Endodermal cell (in vitro differentiated cells): ENCODE data around the gene UBB. TPM values are rescaled to one million over a fixed set of nuclear protein-coding genes. Genes with fewer than 3 reads are reported as not detected.

Source experiments
- DNase-seq: peaks from one replicate; pipeline ENCODE4 v3.0.0-alpha.2; 2017
- H3K27ac ChIP-seq: 2 replicates; pipeline ENCODE4 v1.5.1; 2013; ENCODE audit warnings: mild to moderate bottlenecking, low read depth, low read length, moderate library complexity
- H3K27me3 ChIP-seq: 2 replicates; pipeline ENCODE4 v1.6.1; 2013; ENCODE audit warnings: mild to moderate bottlenecking, low read length, moderate library complexity; ENCODE audit not compliant: insufficient read depth, control insufficient read depth, poor library complexity, severe bottlenecking
- H3K36me3 ChIP-seq: 2 replicates; pipeline ENCODE4 v1.7.0; 2013; ENCODE audit warnings: mild to moderate bottlenecking, low read length, moderate library complexity; ENCODE audit not compliant: control insufficient read depth, insufficient read depth
- H3K4me1 ChIP-seq: one replicate; pipeline ENCODE4 v1.7.0; 2013; ENCODE audit warnings: low read length; ENCODE audit not compliant: control insufficient read depth, insufficient read depth
- H3K4me3 ChIP-seq: 2 replicates; pipeline ENCODE4 v1.5.1; 2013; ENCODE audit warnings: mild to moderate bottlenecking, low read length, moderate library complexity
- H3K9ac ChIP-seq: 2 replicates; pipeline ENCODE4 v1.6.1; 2013; ENCODE audit warnings: mild to moderate bottlenecking, low read length, moderate library complexity; ENCODE audit not compliant: poor library complexity, severe bottlenecking; ENCODE audit errors: extremely low read depth
- H3K9me3 ChIP-seq: 2 replicates; pipeline ENCODE4 v1.6.1; 2013; ENCODE audit warnings: mild to moderate bottlenecking, low read length, moderate library complexity; ENCODE audit not compliant: control insufficient read depth
- H3K27ac Mint-ChIP-seq: 2 replicates; pipeline ENCODE4 v1.8.0; 2020; ENCODE audit warnings: mixed read lengths
- H3K27me3 Mint-ChIP-seq: 2 replicates; pipeline ENCODE4 v1.8.0; 2021; ENCODE audit warnings: mild to moderate bottlenecking, mixed read lengths; ENCODE audit not compliant: insufficient read depth
- H3K36me3 Mint-ChIP-seq: 2 replicates; pipeline ENCODE4 v1.8.0; 2020; ENCODE audit warnings: low read depth, mixed read lengths
- H3K4me1 Mint-ChIP-seq: 2 replicates; pipeline ENCODE4 v1.8.0; 2020; ENCODE audit warnings: mixed read lengths
- H3K4me3 Mint-ChIP-seq: 2 replicates; pipeline ENCODE4 v1.8.0; 2020; ENCODE audit warnings: mild to moderate bottlenecking, moderate library complexity, mixed read lengths
- H3K9me3 Mint-ChIP-seq: 2 replicates; pipeline ENCODE4 v1.8.0; 2020; ENCODE audit warnings: mild to moderate bottlenecking, mixed read lengths
- WGBS, 2 experiments: methylation state at CpG; one replicate each; pipeline versions ENCODE4 v1.1.5 to v1.1.7; 2013; ENCODE audit warnings: missing lambda C conversion rate in 2 of 2, mixed read lengths in 1 of 2; ENCODE audit not compliant: insufficient coverage in 1 of 2, insufficient read length in 1 of 2; 5-methylcytosine and 5-hydroxymethylcytosine counted together
- total RNA-seq, 2 donors: library from RNA; stranded (reverse); fragmentation: NEBNext Ultra II Directional in 1 of 2; extraction: Animal tissue kit (Norgen Biotek cat#: 25700) in 1 of 2; gene quantifications; 2 replicates in 1 of 2; 3 replicates in 1 of 2; pipeline ENCODE4 v1.2.1, GENCODE V29; 2021
- TF ChIP-seq, protein P1 (sequence below): fragments of 200-600 bp; sonication (generic); conservative IDR thresholded peaks from 2 replicates; pipeline ENCODE4 v1.5.0; 2021; ENCODE audit warnings: antibody characterized with exemption, mild to moderate bottlenecking

The UBB gene
- total RNA-seq, 2 donors from 2014 or later, result 1,658 to 1,721 TPM

DNA sequence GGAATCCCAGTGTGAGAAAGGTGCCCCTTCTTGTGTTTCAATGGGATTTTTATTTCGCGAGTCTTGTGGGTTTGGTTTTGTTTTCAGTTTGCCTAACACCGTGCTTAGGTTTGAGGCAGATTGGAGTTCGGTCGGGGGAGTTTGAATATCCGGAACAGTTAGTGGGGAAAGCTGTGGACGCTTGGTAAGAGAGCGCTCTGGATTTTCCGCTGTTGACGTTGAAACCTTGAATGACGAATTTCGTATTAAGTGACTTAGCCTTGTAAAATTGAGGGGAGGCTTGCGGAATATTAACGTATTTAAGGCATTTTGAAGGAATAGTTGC lies 567 bp downstream of the UBB start:
- Histone ChIP-seq H3K36me3 (peaks cover 25% of the 10 kb centered on the region), H3K4me1 (no peaks in the 10 kb centered on the region), H3K9me3 (no peaks in the 10 kb centered on the region), H3K4me3 (peak overlapping the region; percentile 93), H3K9ac (peak overlapping the region; percentile 97), H3K27me3 (no peaks in the 10 kb centered on the region), H3K27ac (peak overlapping the region; percentile 100)
- peaks cover 17% of the 10 kb centered on the region for H3K4me1 Mint-ChIP-seq
- TF ChIP-seq, protein P1, sequence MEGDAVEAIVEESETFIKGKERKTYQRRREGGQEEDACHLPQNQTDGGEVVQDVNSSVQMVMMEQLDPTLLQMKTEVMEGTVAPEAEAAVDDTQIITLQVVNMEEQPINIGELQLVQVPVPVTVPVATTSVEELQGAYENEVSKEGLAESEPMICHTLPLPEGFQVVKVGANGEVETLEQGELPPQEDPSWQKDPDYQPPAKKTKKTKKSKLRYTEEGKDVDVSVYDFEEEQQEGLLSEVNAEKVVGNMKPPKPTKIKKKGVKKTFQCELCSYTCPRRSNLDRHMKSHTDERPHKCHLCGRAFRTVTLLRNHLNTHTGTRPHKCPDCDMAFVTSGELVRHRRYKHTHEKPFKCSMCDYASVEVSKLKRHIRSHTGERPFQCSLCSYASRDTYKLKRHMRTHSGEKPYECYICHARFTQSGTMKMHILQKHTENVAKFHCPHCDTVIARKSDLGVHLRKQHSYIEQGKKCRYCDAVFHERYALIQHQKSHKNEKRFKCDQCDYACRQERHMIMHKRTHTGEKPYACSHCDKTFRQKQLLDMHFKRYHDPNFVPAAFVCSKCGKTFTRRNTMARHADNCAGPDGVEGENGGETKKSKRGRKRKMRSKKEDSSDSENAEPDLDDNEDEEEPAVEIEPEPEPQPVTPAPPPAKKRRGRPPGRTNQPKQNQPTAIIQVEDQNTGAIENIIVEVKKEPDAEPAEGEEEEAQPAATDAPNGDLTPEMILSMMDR, result no peak
- WGBS, 2 experiments, result 3 to 10% methylated on average over 12 to 14 of the region's 14 CpGs
- peak overlapping the region; percentile 85 for H3K4me3 Mint-ChIP-seq
- H3K36me3 Mint-ChIP-seq, result peaks cover 27% of the 10 kb centered on the region
- peak overlapping the region; percentile 100 for H3K27ac Mint-ChIP-seq
- DNase-seq, result no peak
- H3K27me3 Mint-ChIP-seq, result no peaks in the 10 kb centered on the region
- H3K9me3 Mint-ChIP-seq, result no peaks in the 10 kb centered on the region

- no peaks in the 10 kb centered on the region for H3K9me3 ChIP-seq
- Mint-ChIP-seq H3K4me3 (peak overlapping the region; percentile 85), H3K36me3 (peaks cover 27% of the 10 kb centered on the region), H3K9me3 (no peaks in the 10 kb centered on the region), H3K27ac (no peak overlapping the region), H3K27me3 (no peaks in the 10 kb centered on the region), H3K4me1 (peaks cover 22% of the 10 kb centered on the region)
- no peak overlapping the region for H3K27ac ChIP-seq
- no peak for DNase-seq
- no peaks in the 10 kb centered on the region for H3K27me3 ChIP-seq
- H3K4me3 ChIP-seq, result peak overlapping the region; percentile 93
- H3K4me1 ChIP-seq, result no peaks in the 10 kb centered on the region
- no peak overlapping the region for H3K9ac ChIP-seq
- peaks cover 25% of the 10 kb centered on the region for H3K36me3 ChIP-seq
- TF ChIP-seq, protein P1, result no peak
- WGBS, 2 experiments, result 82 to 85% methylated on average over 3 to 4 of the region's 4 CpGs
These were observed 2.3 kb downstream of the UBB start for GRCh38 chr17:16383216-16383615.

GRCh38 chr17:16383772-16384287 lies 2.9 kb downstream of the UBB start:
- H3K27ac Mint-ChIP-seq, result no peak overlapping the region
- DNase-seq, result no peak
- Histone ChIP-seq H3K27ac (no peak overlapping the region), H3K36me3 (peaks cover 25% of the 10 kb centered on the region), H3K4me3 (peak overlapping the region; percentile 93), H3K27me3 (no peaks in the 10 kb centered on the region), H3K4me1 (no peaks in the 10 kb centered on the region), H3K9me3 (no peaks in the 10 kb centered on the region), H3K9ac (no peak overlapping the region)
- no peaks in the 10 kb centered on the region for H3K9me3 Mint-ChIP-seq
- 96 to 99% methylated on average over 5 of the region's 5 CpGs for WGBS, 2 experiments
- peaks cover 27% of the 10 kb centered on the region for H3K36me3 Mint-ChIP-seq
- TF ChIP-seq, protein P1, result no peak
- peaks cover 22% of the 10 kb centered on the region for H3K4me1 Mint-ChIP-seq
- no peaks in the 10 kb centered on the region for H3K27me3 Mint-ChIP-seq
- peak overlapping the region; percentile 85 for H3K4me3 Mint-ChIP-seq
